ENCODE results near the gene KDM6A. TPM values are rescaled to one million over a fixed set of nuclear protein-coding genes. Genes with fewer than 3 reads are reported as not detected.
"Not testable (repeated sequence)": the region's sequence is repeated elsewhere in the genome, so short reads cannot be mapped to it uniquely, and the experiment has no call there.

The KDM6A gene
- total RNA-seq, 1 donor from 2014 or later, result 18.1 TPM

GRCh38 chrX:44913656-44914531, 40.9 kb downstream of the KDM6A start:
- intact Hi-C loops (cut with DNase I), result no loop called here

DNA sequence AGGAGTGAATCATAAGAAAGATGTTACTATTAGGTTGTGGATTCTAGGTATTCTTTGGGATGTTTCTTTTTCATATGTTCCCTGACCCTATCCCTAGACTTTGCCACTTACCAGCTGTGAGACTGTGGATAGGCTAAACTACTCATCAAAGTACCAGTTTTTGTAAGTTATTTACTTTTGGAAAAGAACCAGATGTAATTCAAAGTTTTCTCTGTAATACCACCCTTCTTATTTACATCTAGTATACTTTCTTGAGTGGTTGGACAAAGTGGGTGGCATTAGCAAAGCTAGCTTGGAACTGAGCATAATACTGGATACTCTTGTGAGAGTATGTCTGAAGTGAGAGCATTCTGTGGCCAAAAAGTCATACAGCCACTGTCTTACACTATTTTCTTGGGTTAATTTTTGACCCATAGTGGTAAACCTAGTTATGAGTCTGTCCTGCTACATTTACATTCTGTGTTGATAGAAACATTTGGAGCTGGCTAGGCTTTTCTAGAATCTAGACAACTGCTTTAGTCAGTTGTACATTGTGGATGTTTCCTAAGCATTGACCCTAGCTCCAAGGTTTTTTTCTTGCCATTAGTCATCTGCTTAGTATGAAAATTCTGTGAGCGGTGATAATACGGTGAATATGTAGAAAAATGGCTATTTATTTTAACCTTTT, 41.7 kb downstream of the KDM6A start:
- intact Hi-C loops (cut with DNase I), result no loop called here
- no peak for DNase-seq (ENCODE audit: low spot score)

More at GRCh38 chrX:44913656-44914531, 40.9 kb downstream of the KDM6A start:
- no peak for DNase-seq (ENCODE audit: low spot score)

GRCh38 chrX:44915361-44915868, 42.4 kb downstream of the KDM6A start:
- DNase-seq (ENCODE audit: low spot score), result no peak
- intact Hi-C loops (cut with DNase I), result no loop called here

- DNase-seq (ENCODE audit: low spot score), result no peak
- intact Hi-C loops (cut with DNase I), result no loop called here
Measured at GRCh38 chrX:44918722-44919121, 45.7 kb downstream of the KDM6A start.

GRCh38 chrX:44922980-44923379, 50.0 kb downstream of the KDM6A start:
- intact Hi-C loops (cut with DNase I), result no loop called here
- DNase-seq (ENCODE audit: low spot score), result no peak

GRCh38 chrX:44927398-44927797, 54.4 kb downstream of the KDM6A start:
- intact Hi-C loops (cut with DNase I), result no loop called here
- DNase-seq (ENCODE audit: low spot score), result no peak

GRCh38 chrX:44931441-44931973, 58.5 kb downstream of the KDM6A start:
- intact Hi-C loops (cut with DNase I), result no loop called here
- no peak for DNase-seq (ENCODE audit: low spot score)

GRCh38 chrX:44935172-44935571, 62.2 kb downstream of the KDM6A start:
- DNase-seq (ENCODE audit: low spot score), result no peak
- intact Hi-C loops (cut with DNase I), result no loop called here

DNA sequence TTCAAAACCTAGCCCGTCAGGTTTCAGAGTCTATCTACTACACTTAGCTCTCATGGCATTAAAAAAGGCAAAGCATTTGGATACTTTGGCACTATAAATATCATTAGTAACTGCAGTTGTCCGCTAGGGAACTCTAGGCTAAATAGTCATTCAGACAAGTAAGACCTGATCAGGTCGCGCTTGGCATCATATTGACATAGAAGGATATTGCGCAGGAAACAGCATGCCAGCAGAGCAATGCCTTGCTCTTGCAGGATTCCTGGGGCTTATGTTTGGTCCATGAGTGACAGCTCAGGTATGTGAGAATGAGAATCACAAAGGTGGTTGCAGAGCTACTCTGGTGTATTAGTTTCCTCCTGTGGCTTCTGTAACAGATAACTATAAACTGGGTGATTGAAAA, 62.7 kb downstream of the KDM6A start:
- intact Hi-C loops (cut with DNase I), result no loop called here

DNA sequence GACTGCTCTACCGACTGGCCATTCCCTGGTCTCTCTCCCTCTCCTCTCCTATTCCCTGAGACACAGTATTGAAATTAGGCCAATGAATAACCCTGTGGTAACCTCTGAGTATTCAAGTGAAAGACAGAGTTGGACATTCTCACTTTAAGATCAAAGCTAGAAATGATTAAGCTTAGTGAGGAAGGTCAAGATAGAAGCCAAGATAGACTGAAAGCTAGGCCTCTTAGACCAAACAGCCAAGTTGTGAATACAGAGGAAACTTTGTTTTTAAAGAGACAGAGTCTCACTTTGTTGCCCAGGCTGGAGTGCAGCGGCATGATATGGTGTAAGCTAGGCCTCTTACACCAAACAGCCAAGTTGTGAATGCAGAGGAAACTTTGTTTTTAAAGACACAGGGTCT, 64.6 kb downstream of the KDM6A start:
- intact Hi-C loops (cut with DNase I), result no loop called here
- DNase-seq (ENCODE audit: low spot score), result no peak

More for the DNA sequence above, 62.7 kb downstream of the KDM6A start:
- no peak for DNase-seq (ENCODE audit: low spot score)

DNA sequence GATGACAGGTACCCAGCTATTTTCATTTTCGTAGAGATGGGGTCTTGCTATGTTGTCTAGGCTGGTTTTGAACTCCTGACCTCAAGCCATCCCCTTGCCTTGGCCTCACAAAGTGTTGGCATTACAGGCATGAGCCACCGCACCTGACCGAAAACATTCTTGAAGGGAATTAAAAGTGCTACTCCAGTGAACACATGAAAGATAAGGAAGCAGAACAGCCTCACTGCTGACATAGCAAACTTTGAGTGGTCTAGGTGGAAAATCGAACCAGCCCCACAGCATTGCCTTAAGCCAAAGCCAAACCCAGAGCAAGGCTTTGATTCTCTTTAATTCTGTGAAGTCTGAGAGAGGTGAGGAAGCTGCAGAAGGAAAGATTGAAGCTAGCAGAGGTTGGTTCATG, 65.1 kb downstream of the KDM6A start:
- DNase-seq (ENCODE audit: low spot score), result no peak
- intact Hi-C loops (cut with DNase I), result no loop called here

GRCh38 chrX:44940541-44940940, 67.6 kb downstream of the KDM6A start:
- intact Hi-C loops (cut with DNase I); DNase-seq (ENCODE audit: low spot score): not testable (repeated sequence)

- intact Hi-C loops (cut with DNase I), result no loop called here
- no peak for DNase-seq (ENCODE audit: low spot score)
Measured at GRCh38 chrX:44943007-44943406, 70.0 kb downstream of the KDM6A start.

DNA sequence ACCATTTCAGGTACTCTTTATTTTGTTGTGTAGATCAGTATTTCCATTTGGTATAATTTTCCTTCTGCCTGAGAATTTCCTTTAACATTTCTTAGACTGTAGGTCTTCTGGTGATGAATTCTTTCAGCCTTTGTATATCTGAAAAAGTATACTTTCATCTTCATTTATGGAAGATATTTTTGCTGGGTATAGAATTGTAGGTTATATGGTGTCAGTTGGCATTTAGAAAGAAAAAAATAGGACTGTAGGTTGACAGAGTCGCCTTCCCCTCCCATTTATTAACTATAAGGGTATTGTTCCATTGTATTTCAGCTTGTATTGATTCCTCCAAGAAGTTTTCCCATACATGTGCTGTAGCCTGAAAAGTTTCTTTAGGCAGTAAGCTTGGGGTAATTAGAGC, 71.9 kb downstream of the KDM6A start:
- DNase-seq (ENCODE audit: low spot score), result no peak
- intact Hi-C loops (cut with DNase I), result no loop called here

DNA sequence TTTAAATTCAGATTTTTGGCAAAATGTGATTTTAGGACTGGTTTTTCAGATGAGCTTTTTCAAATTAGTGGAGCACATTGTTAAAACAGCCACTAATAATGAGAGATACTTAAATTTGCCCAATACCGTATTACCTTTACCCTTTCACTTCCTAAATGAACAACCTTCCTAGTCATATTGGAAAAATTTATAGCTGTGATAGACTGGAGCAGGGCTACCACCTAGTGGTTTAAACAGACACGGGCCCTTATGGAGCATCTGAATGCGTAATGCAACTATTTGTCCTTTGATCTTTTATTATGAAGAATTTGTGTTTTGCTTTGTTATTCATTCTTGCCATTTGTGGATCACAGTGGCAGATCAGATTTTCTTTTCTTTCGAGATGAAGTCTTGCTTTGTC, 72.7 kb downstream of the KDM6A start:
- DNase-seq (ENCODE audit: low spot score), result no peak
- intact Hi-C loops (cut with DNase I), result no loop called here

GRCh38 chrX:44946771-44947170, 73.8 kb downstream of the KDM6A start:
- no peak for DNase-seq (ENCODE audit: low spot score)
- intact Hi-C loops (cut with DNase I), result no loop called here

DNA sequence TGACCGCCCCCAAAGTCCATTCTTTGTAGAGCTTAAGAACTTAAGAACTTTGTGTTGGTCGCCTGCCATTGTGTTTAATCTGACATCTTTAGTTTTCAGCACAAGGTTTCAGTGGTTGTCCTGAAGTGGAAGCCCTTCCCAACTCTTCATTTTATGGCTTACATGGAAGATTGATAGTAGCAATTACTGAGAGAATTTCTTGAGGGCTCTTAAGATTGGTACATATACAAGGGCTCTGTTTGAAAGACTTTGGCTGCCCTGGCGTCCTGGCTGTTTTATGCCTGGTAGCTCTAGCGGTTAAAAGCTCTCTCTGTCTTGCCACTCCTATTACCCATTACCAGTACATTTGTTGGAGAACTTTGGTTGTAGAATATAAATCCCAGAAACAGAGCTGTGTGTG, 75.0 kb downstream of the KDM6A start:
- intact Hi-C loops (cut with DNase I), result no loop called here
- no peak for DNase-seq (ENCODE audit: low spot score)

DNA sequence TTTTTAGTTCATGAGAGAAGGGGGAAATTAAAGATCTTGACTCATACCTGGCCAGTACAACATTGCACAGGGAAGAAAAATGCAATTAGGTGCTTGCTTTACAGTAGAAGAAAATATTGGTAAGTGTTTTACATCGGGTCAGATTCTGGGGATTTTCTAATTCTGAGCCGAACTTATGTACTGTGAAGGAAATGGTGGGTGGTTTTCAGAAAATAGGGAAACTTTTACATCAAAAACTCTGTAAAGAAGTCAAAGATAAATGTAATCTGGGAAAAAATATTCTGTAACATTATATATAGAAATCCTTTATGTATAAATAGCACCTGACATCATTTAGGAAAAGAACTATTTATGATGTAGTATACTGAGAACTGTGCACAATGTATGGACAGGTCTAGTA, 75.4 kb downstream of the KDM6A start:
- intact Hi-C loops (cut with DNase I), result no loop called here
- DNase-seq (ENCODE audit: low spot score), result no peak

DNA sequence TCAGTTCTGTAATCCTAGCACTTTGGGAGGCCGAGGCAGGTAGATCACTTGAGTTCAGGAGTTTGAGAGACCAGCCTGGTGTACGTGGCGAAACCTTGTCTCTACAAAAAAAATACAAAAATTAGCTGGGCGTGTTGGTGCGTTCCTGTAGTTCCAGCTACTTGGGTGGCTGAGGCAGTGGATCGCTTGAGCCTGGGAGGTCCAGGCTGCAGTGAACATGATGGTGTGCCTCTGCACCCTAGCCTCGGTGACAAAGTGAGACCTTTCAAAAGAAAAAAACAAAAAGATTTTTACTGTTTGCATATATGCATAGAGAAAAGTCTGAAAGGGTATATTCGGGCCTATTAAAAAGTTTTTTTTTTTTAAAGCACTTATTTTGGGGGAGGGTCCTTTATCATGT, 76.1 kb downstream of the KDM6A start:
- no peak for DNase-seq (ENCODE audit: low spot score)
- intact Hi-C loops (cut with DNase I), result no loop called here

DNA sequence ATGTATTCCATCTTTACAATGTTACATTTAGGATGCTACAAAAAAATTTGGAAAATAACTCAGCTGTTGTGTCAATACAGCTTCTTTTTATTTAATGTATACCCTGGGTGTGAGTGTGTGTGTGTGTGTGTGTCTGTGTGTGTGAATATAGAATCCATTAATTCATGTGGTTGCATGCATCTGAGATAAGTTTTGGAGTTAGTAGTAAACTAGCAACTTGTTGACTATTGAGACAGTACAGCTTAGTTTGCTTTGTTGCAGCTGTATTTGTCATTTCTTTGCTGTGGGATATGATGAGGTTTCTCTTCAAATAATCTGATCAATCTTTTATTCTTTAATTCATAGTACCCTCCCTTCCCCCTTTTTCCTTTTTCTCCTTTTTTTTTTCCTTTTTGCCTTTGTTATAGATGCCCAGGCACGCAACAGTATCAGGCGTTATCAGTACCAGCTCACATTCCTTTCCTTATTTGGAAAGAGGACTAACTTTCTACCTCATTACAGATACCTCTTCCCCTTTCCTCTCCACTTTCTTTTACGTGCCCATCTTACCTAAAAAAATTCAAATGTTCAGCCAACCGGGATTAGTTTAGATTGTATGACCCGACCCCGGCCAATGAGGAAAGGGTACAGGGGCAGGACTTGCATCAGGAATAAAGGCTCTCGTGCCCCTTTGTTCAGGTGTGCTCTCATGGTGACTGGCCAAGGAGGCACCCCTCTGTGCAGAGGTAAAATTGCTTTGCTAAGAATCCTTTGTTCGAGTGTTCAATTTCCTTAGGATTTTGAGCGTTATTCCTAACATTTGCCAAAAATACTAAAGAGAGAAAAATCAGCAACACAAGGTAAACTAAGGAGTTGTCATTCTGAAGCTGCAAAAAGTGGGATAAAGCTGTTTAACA, 77.7 kb downstream of the KDM6A start:
- DNase-seq (ENCODE audit: low spot score); intact Hi-C loops (cut with DNase I): not testable (repeated sequence)
